ENCODE measurements around the gene ORC6.

ORC6 gene

GRCh38 chr16:46733319-46733830 is 43.9 kb downstream of the ORC6 start:
- no peak for DNase-seq

- no peak for DNase-seq
Measured at GRCh38 chr16:46736695-46737094, 47.2 kb downstream of the ORC6 start.

- no peak for DNase-seq
Measured at GRCh38 chr16:46737621-46738214, 48.3 kb downstream of the ORC6 start.

- no peak for DNase-seq
Measured at GRCh38 chr16:46739934-46740333, 50.5 kb downstream of the ORC6 start.

GRCh38 chr16:46743232-46743719 is 53.8 kb downstream of the ORC6 start:
- DNase-seq, result peak; percentile 20

- no peak for DNase-seq
Measured at GRCh38 chr16:46745617-46746016, 56.2 kb downstream of the ORC6 start.

- DNase-seq, result no peak
Measured at GRCh38 chr16:46746821-46747776, 57.6 kb downstream of the ORC6 start.

Measured in SIG-M5 (cell line).